Gastroesophageal sphincter (tissue), 4 donors: ENCODE data around the gene ROCK2. TPM values are rescaled to one million over a fixed set of nuclear protein-coding genes. Genes with fewer than 3 reads are reported as not detected.

Source experiments
- ATAC-seq: fragments of 150-250 bp; one replicate; pipeline ENCODE4 v1.9.1; 2016; ENCODE audit warnings: mild to moderate bottlenecking, moderate library complexity
- H3K27ac ChIP-seq, 4 donors: fragments of 200-600 bp; sonication (generic) in 3 of 4; 1 replicate in 3 of 4; 2 replicates in 1 of 4; pipeline ENCODE4 v1.5.1; 2016 to 2019
- H3K27me3 ChIP-seq: fragments of 200-600 bp; sonication (generic); one replicate; pipeline ENCODE4 v1.5.1; 2019
- H3K36me3 ChIP-seq, 2 donors: fragments of 200-600 bp; sonication (generic); one replicate each; pipeline ENCODE4 v1.5.1; 2019; ENCODE audit warnings: control low read depth in 1 of 2
- H3K4me1 ChIP-seq, 3 donors: fragments of 200-600 bp; sonication (generic); 1 replicate in 2 of 3; 2 replicates in 1 of 3; pipeline ENCODE4 v1.5.1; 2016 to 2019; ENCODE audit warnings: control low read depth in 2 of 3
- H3K4me3 ChIP-seq, 2 donors: fragments of 200-600 bp; sonication (generic); one replicate each; pipeline ENCODE4 v1.5.1; 2019; ENCODE audit warnings: mild to moderate bottlenecking in 1 of 2, moderate library complexity in 1 of 2
- H3K9me3 ChIP-seq, 3 donors: fragments of 200-600 bp; sonication (generic); one replicate each; pipeline ENCODE4 v1.5.1; 2017 to 2019; ENCODE audit warnings: control low read depth in 2 of 3
- CTCF ChIP-seq, 4 experiments: fragments of 200-600 bp in 2 of 4; fragments of 450-650 bp in 2 of 4; sonication (generic) in 1 of 4; IDR thresholded peaks; one replicate each; pipeline ENCODE4 v1.5.1; 2017 to 2019; ENCODE audit warnings: antibody characterized with exemption in 4 of 4, mild to moderate bottlenecking in 2 of 4, moderate library complexity in 2 of 4
- EP300 ChIP-seq: sonication (generic); formaldehyde crosslinking; IDR thresholded peaks from one replicate; pipeline ENCODE4 v1.6.1; 2017; ENCODE audit warnings: antibody characterized with exemption, mild to moderate bottlenecking
- POLR2A ChIP-seq, 2 donors: fragments of 450-650 bp; IDR thresholded peaks; one replicate each; pipeline ENCODE4 v1.6.1; 2017; ENCODE audit warnings: antibody characterized with exemption in 2 of 2, mild to moderate bottlenecking in 2 of 2, moderate library complexity in 1 of 2
- POLR2AphosphoS5 ChIP-seq: sonication (generic); formaldehyde crosslinking; IDR thresholded peaks from one replicate; pipeline ENCODE4 v1.6.1; 2017; ENCODE audit warnings: antibody characterized with exemption
- WGBS, 2 donors: methylation state at CpG; one replicate each; pipeline ENCODE4 v1.1.5; 2018; ENCODE audit warnings: low coverage in 1 of 2; 5-methylcytosine and 5-hydroxymethylcytosine counted together
- total RNA-seq, 4 donors: library from RNA; depleted of rRNA; stranded (reverse); fragments of >200 nt; gene quantifications; one replicate each; pipeline ENCODE4 v1.1.0, GENCODE V29; 2016

The ROCK2 gene
- total RNA-seq, 4 donors from 2014 or later, result 102 to 130 (median 113) TPM

- H3K4me3 ChIP-seq, result no peak overlapping the region
- ATAC-seq, result no peak
- peaks cover 0 to 6% (median 0%) of the 10 kb centered on the region in 3 donors for H3K9me3 ChIP-seq
- peaks cover 0 to 24% of the 10 kb centered on the region in 2 donors for H3K36me3 ChIP-seq
- no peak overlapping the region for H3K27ac ChIP-seq
- no peaks in the 10 kb centered on the region for H3K27me3 ChIP-seq
- TF ChIP-seq POLR2A (IDR thresholded peaks at IDR 0.05) (no peak), POLR2AphosphoS5 (no peak), EP300 (no peak), CTCF (IDR thresholded peaks at IDR 0.05) (no peak)
- peaks cover 0 to 64% (median 0%) of the 10 kb centered on the region in 3 donors for H3K4me1 ChIP-seq
- 56 to 67% methylated on average over 3 of the region's 3 CpGs for WGBS, 2 donors
Observed at GRCh38 chr2:11288431-11288830, 56.0 kb downstream of the ROCK2 start.

GRCh38 chr2:11286749-11287148, 57.7 kb downstream of the ROCK2 start:
- Histone ChIP-seq H3K27ac (no peak overlapping the region), H3K36me3 (peaks cover 0 to 34% of the 10 kb centered on the region in 2 donors), H3K27me3 (no peaks in the 10 kb centered on the region), H3K4me3 (no peak overlapping the region), H3K9me3 (peaks cover 0 to 6% (median 0%) of the 10 kb centered on the region in 3 donors), H3K4me1 (peaks cover 0 to 49% (median 0%) of the 10 kb centered on the region in 3 donors)
- TF ChIP-seq POLR2A (IDR thresholded peaks at IDR 0.05), result no peak
- no peak for TF ChIP-seq POLR2AphosphoS5
- no peak for TF ChIP-seq EP300
- no peak for ATAC-seq
- WGBS, 2 donors, result 62 to 86% methylated on average over 1 of the region's 1 CpG

- peaks cover 0 to 49% (median 0%) of the 10 kb centered on the region in 3 donors for H3K4me1 ChIP-seq
- TF ChIP-seq POLR2AphosphoS5 (no peak), CTCF (IDR thresholded peaks at IDR 0.05) (no peak), EP300 (no peak), POLR2A (IDR thresholded peaks at IDR 0.05) (no peak)
- H3K9me3 ChIP-seq, result peaks cover 0 to 6% (median 0%) of the 10 kb centered on the region in 3 donors
- H3K36me3 ChIP-seq, result peaks cover 0 to 35% of the 10 kb centered on the region in 2 donors
- no peak overlapping the region for H3K4me3 ChIP-seq
- no peaks in the 10 kb centered on the region for H3K27me3 ChIP-seq
- ATAC-seq, result no peak
- no peak overlapping the region for H3K27ac ChIP-seq
Observed at GRCh38 chr2:11286323-11286722, 58.1 kb downstream of the ROCK2 start.

- Histone ChIP-seq H3K9me3 (peaks cover 0 to 6% (median 0%) of the 10 kb centered on the region in 3 donors), H3K4me1 (peaks cover 0 to 40% (median 0%) of the 10 kb centered on the region in 3 donors), H3K4me3 (no peak overlapping the region), H3K27me3 (no peaks in the 10 kb centered on the region), H3K36me3 (peaks cover 0 to 35% of the 10 kb centered on the region in 2 donors), H3K27ac (no peak overlapping the region)
- no peak for ATAC-seq
- TF ChIP-seq POLR2A (IDR thresholded peaks at IDR 0.05) (no peak), POLR2AphosphoS5 (no peak), EP300 (no peak), CTCF (IDR thresholded peaks at IDR 0.05) (no peak)
- 100% methylated on average over 2 of the region's 2 CpGs; no CpG with 5 or more reads in 1 of the 2 donors for WGBS, 2 donors
Observed at GRCh38 chr2:11285499-11285898, 58.9 kb downstream of the ROCK2 start.

GRCh38 chr2:11281186-11281585, 63.2 kb downstream of the ROCK2 start:
- H3K27ac ChIP-seq, result no peak overlapping the region
- H3K4me3 ChIP-seq, result no peak overlapping the region
- no peak for ATAC-seq
- WGBS, 2 donors, result 69 to 81% methylated on average over 3 of the region's 3 CpGs
- H3K36me3 ChIP-seq, result peaks cover 0 to 44% of the 10 kb centered on the region in 2 donors
- no peaks in the 10 kb centered on the region for H3K27me3 ChIP-seq
- TF ChIP-seq CTCF (IDR thresholded peaks at IDR 0.05) (no peak), POLR2A (IDR thresholded peaks at IDR 0.05) (no peak), POLR2AphosphoS5 (no peak), EP300 (no peak)
- peaks cover 0 to under 1% (median 0%) of the 10 kb centered on the region in 3 donors for H3K4me1 ChIP-seq
- H3K9me3 ChIP-seq, result peaks cover 0 to 6% (median 0%) of the 10 kb centered on the region in 3 donors
